Measurements from ENCODE around the gene SIK2. TPM values are rescaled to one million over a fixed set of nuclear protein-coding genes. Genes with fewer than 3 reads are reported as not detected.

The SIK2 gene
- total and polyA plus RNA-seq, 9 of the 15 experiments (the other 6 are each of a cell fraction or from before 2014, with no cell fraction given): 0.74 to 11.6 (median 3.8) TPM

- 0 out of 2 replicates have a peak, but pooled peaks have one; percentile 15 for TF ChIP-seq MITF (IDR thresholded peaks at IDR 0.05)
- TF ChIP-seq ATF7 (IDR thresholded peaks at IDR 0.05): peak; percentile 55; the same call in 1 of the 2 replicates
- peak; percentile 68 for TF ChIP-seq DPF2 (IDR thresholded peaks at IDR 0.05)
- peak; percentile 70 for TF ChIP-seq MEIS2 (IDR thresholded peaks at IDR 0.05; ENCODE audit: partially characterized antibody)
- TF ChIP-seq BCOR (IDR thresholded peaks at IDR 0.05): 0 out of 2 replicates have a peak, but pooled peaks have one; percentile 35
Observed at GRCh38 chr11:111771205-111771604, 169.0 kb downstream of the SIK2 start (continued).

GRCh38 chr11:111772535-111772934, 170.3 kb downstream of the SIK2 start:
- H3K4me1 ChIP-seq (replicated peaks in 1 of 2; ENCODE audit: control insufficient read depth in 2 of 2, insufficient read depth in 2 of 2, low read length in 2 of 2): peaks cover 2 to 3% of the 10 kb centered on the region in 2 experiments; a peak in 1 of 5 replicates
- no peaks in the 10 kb centered on the region for H3K79me2 ChIP-seq (ENCODE audit: control insufficient read depth, insufficient read depth, low read length)
- no peak overlapping the region for H3K4me3 ChIP-seq
- H3K9me3 ChIP-seq (replicated peaks; ENCODE audit: control insufficient read depth, insufficient read depth, low read depth, low read length): no peaks in the 10 kb centered on the region
- FAIRE-seq (no peak), ATAC-seq (no peak), DNase-seq (ENCODE audit: extremely low read depth in 1 of 4, low spot score in 3 of 4) (no peak)
- ChIA-PET CTCF (ENCODE audit: low intra/inter-chr PET ratio) (no interaction called here), POLR2A (no interaction called here)
- in situ Hi-C loops (cut with MboI) (no loop called here), intact Hi-C loops (cut with micrococcal nuclease) (no loop called here)
- no TSS peak for BruUV-seq (replicated peaks)
- H3K4me2 ChIP-seq (ENCODE audit: insufficient read depth, low read length): no peak overlapping the region
- no peaks in the 10 kb centered on the region for H3K9me1 ChIP-seq (ENCODE audit: control insufficient read depth, insufficient read depth, low read length)
- TF ChIP-seq CEBPZ (IDR thresholded peaks at IDR 0.05; ENCODE audit: borderline replicate concordance, low read depth, low read length) (no peak), RBM14 (IDR thresholded peaks at IDR 0.05; ENCODE audit: borderline replicate concordance, insufficient read depth, low read depth, low read length) (no peak), BHLHE40 (IDR thresholded peaks at IDR 0.05; ENCODE audit: low read length) (no peak), RBM25 (IDR thresholded peaks at IDR 0.05; ENCODE audit: low read depth, low read length, severe bottlenecking) (peak; percentile 32), TRIM28 (IDR thresholded peaks at IDR 0.05) (no peak), PRDM10 (IDR thresholded peaks at IDR 0.05; ENCODE audit: partially characterized antibody) (no peak)
- H2AFZ ChIP-seq (ENCODE audit: low read depth, low read length): no peak overlapping the region
- H3K36me3 ChIP-seq (ENCODE audit: control insufficient read depth, insufficient read depth, low read length): no peaks in the 10 kb centered on the region
- 31% methylated on average over 2 of the region's 2 CpGs for WGBS (ENCODE audit: insufficient coverage, low coverage, missing lambda C conversion rate)
- H3K9ac ChIP-seq (ENCODE audit: insufficient read depth in 1 of 2, low read depth in 2 of 2, low read length in 2 of 2): no peak overlapping the region
- H4K20me1 ChIP-seq (replicated peaks; ENCODE audit: control insufficient read depth, insufficient read depth, low read length): no peaks in the 10 kb centered on the region
- H3K27me3 ChIP-seq (ENCODE audit: control insufficient read depth in 2 of 2, insufficient read depth in 2 of 2, low read length in 2 of 2): no peaks in the 10 kb centered on the region
- H3K27ac ChIP-seq (ENCODE audit: extremely low read depth, low read depth, low read length): no peak overlapping the region
